Testis (tissue), 2 donors: Measurements from ENCODE around the gene DAND5.

Source experiments
- CTCF ChIP-seq, 3 experiments: fragments of 450-650 bp in 2 of 3; fragments of 200-600 bp in 1 of 3; sonication (generic) in 1 of 3; IDR thresholded peaks; one replicate each; pipeline ENCODE4 v1.5.1; 2016 to 2019; ENCODE audit warnings: antibody characterized with exemption in 3 of 3, mild to moderate bottlenecking in 2 of 3, moderate library complexity in 1 of 3
- POLR2A ChIP-seq: fragments of 450-650 bp; IDR thresholded peaks from one replicate; pipeline ENCODE4 v1.6.1; 2017; ENCODE audit warnings: antibody characterized with exemption, mild to moderate bottlenecking, moderate library complexity

GRCh38 chr19:13014921-13015280, 45.5 kb downstream of the DAND5 start:
- TF ChIP-seq CTCF (IDR thresholded peaks at IDR 0.05) (no peak), POLR2A (no peak)
